ENCODE data around the gene PEAK1. TPM values are rescaled to one million over a fixed set of nuclear protein-coding genes. Genes with fewer than 3 reads are reported as not detected.

PEAK1 gene
- total RNA-seq, 1 experiment from 2014 or later: 18.4 TPM

GRCh38 chr15:77144026-77144425 lies 275.9 kb downstream of the PEAK1 start:
- H3K36me3 ChIP-seq (ENCODE audit: control insufficient read depth, insufficient read depth, low read length): no peaks in the 10 kb centered on the region
- intact Hi-C loops (cut with micrococcal nuclease; ENCODE audit: unreplicated experiment): no loop called here
- H3K4me1 Mint-ChIP-seq (ENCODE audit: low read depth, unreplicated experiment): peaks cover 20% of the 10 kb centered on the region
- no peak overlapping the region for H3K4me3 ChIP-seq (ENCODE audit: low read depth, low read length)
- peaks cover 32% of the 10 kb centered on the region for H3K9me3 Mint-ChIP-seq (ENCODE audit: unreplicated experiment)
- BruUV-seq (replicated peaks): no TSS peak
- TF ChIP-seq, protein P1, sequence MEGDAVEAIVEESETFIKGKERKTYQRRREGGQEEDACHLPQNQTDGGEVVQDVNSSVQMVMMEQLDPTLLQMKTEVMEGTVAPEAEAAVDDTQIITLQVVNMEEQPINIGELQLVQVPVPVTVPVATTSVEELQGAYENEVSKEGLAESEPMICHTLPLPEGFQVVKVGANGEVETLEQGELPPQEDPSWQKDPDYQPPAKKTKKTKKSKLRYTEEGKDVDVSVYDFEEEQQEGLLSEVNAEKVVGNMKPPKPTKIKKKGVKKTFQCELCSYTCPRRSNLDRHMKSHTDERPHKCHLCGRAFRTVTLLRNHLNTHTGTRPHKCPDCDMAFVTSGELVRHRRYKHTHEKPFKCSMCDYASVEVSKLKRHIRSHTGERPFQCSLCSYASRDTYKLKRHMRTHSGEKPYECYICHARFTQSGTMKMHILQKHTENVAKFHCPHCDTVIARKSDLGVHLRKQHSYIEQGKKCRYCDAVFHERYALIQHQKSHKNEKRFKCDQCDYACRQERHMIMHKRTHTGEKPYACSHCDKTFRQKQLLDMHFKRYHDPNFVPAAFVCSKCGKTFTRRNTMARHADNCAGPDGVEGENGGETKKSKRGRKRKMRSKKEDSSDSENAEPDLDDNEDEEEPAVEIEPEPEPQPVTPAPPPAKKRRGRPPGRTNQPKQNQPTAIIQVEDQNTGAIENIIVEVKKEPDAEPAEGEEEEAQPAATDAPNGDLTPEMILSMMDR (IDR thresholded peaks at IDR 0.05; ENCODE audit: insufficient read depth in 1 of 2, low read depth in 1 of 2, low read length in 1 of 2, severe bottlenecking in 1 of 2, unreplicated experiment in 1 of 2): no peak
- no peaks in the 10 kb centered on the region for H3K27me3 Mint-ChIP-seq (ENCODE audit: insufficient read depth, unreplicated experiment)
- H3K4me1 ChIP-seq: peaks cover 17% of the 10 kb centered on the region
- CTCF ChIA-PET: interaction anchor here (1.1 kb wide), 1 partner anchor 399 kb away, joined by 3 read pairs; no protein-coding TSS in a partner anchor
- POLR2A ChIA-PET: no interaction called here
- H3K36me3 Mint-ChIP-seq (ENCODE audit: insufficient read depth, unreplicated experiment): peaks cover 6% of the 10 kb centered on the region
- no peak overlapping the region for H3K4me3 Mint-ChIP-seq (ENCODE audit: unreplicated experiment)
- H3K27ac Mint-ChIP-seq (ENCODE audit: unreplicated experiment): peak overlapping the region; percentile 63
- H3K9me3 ChIP-seq: peaks cover 11% of the 10 kb centered on the region
- no peak for DNase-seq
- H3K27me3 ChIP-seq (replicated peaks; ENCODE audit: control insufficient read depth, insufficient read depth, low read length): no peaks in the 10 kb centered on the region

DNA sequence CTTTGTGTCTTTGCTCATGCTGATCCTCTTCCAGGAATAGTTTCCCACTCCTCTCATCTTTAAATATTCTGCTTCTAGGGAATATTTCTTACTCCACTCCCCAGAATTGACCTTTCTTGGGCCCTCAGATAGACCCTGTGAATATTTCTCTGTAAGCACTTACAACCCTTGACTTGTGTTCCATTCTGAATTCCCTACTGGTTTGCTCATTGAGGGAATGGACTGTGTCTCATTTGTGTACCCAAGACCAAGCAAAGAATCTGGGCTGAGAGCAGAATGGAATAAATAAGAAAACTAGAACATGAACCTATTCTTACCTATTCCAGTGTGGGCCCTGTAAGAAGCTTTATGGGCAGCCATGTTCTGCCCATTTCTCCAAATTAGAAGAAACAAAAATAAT lies 276.3 kb downstream of the PEAK1 start:
- H3K4me1 ChIP-seq: peaks cover 17% of the 10 kb centered on the region
- peak overlapping the region; percentile 5 for H3K27ac Mint-ChIP-seq (ENCODE audit: unreplicated experiment)
- TF ChIP-seq, protein P1 (IDR thresholded peaks at IDR 0.05; ENCODE audit: insufficient read depth in 1 of 2, low read depth in 1 of 2, low read length in 1 of 2, severe bottlenecking in 1 of 2, unreplicated experiment in 1 of 2): no peak

DNA sequence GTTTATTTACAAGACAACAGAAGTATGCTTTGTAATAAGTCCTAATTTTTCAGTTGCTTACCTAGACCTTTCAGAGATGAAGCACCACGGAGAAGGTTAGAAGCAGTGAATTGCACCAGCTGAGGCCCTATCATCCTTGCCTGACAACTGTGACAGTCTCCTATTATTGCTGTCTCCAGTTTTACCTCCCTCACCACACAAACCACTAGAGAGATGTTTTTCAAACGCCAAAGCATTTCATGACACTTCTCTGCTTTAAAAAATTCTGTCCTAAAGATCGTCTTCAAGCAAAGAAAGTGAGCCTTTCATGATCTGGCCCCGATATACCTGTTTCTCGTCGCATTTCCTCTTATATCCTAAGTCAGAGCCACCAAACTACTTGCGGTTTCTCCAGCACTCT lies 276.7 kb downstream of the PEAK1 start:
- Histone ChIP-seq H3K4me1 (peaks cover 17% of the 10 kb centered on the region), H3K36me3 (ENCODE audit: control insufficient read depth, insufficient read depth, low read length) (no peaks in the 10 kb centered on the region), H3K27me3 (replicated peaks; ENCODE audit: control insufficient read depth, insufficient read depth, low read length) (no peaks in the 10 kb centered on the region), H3K4me3 (ENCODE audit: low read depth, low read length) (no peak overlapping the region), H3K9me3 (peaks cover 14% of the 10 kb centered on the region)
- H3K4me1 Mint-ChIP-seq (ENCODE audit: low read depth, unreplicated experiment): peaks cover 20% of the 10 kb centered on the region
- peaks cover 32% of the 10 kb centered on the region for H3K9me3 Mint-ChIP-seq (ENCODE audit: unreplicated experiment)
- no TSS peak for BruUV-seq (replicated peaks)
- H3K4me3 Mint-ChIP-seq (ENCODE audit: unreplicated experiment): no peak overlapping the region
- peak overlapping the region; percentile 5 for H3K27ac Mint-ChIP-seq (ENCODE audit: unreplicated experiment)
- TF ChIP-seq, protein P1 (IDR thresholded peaks at IDR 0.05; ENCODE audit: insufficient read depth in 1 of 2, low read depth in 1 of 2, low read length in 1 of 2, severe bottlenecking in 1 of 2, unreplicated experiment in 1 of 2): no peak
- ChIA-PET POLR2A (no interaction called here), CTCF (no interaction called here)
- no peak for DNase-seq
- intact Hi-C loops (cut with micrococcal nuclease; ENCODE audit: unreplicated experiment): no loop called here
- H3K27me3 Mint-ChIP-seq (ENCODE audit: insufficient read depth, unreplicated experiment): no peaks in the 10 kb centered on the region
- peaks cover 6% of the 10 kb centered on the region for H3K36me3 Mint-ChIP-seq (ENCODE audit: insufficient read depth, unreplicated experiment)

More for the DNA sequence above, 276.3 kb downstream of the PEAK1 start:
- DNase-seq: no peak
- H3K36me3 Mint-ChIP-seq (ENCODE audit: insufficient read depth, unreplicated experiment): peaks cover 6% of the 10 kb centered on the region
- H3K4me3 ChIP-seq (ENCODE audit: low read depth, low read length): no peak overlapping the region
- H3K36me3 ChIP-seq (ENCODE audit: control insufficient read depth, insufficient read depth, low read length): no peaks in the 10 kb centered on the region
- no TSS peak for BruUV-seq (replicated peaks)
- H3K9me3 Mint-ChIP-seq (ENCODE audit: unreplicated experiment): peaks cover 32% of the 10 kb centered on the region
- ChIA-PET POLR2A (no interaction called here), CTCF (no interaction called here)
- no peaks in the 10 kb centered on the region for H3K27me3 Mint-ChIP-seq (ENCODE audit: insufficient read depth, unreplicated experiment)
- no peak overlapping the region for H3K4me3 Mint-ChIP-seq (ENCODE audit: unreplicated experiment)
- intact Hi-C loops (cut with micrococcal nuclease; ENCODE audit: unreplicated experiment): no loop called here
- peaks cover 14% of the 10 kb centered on the region for H3K9me3 ChIP-seq
- no peaks in the 10 kb centered on the region for H3K27me3 ChIP-seq (replicated peaks; ENCODE audit: control insufficient read depth, insufficient read depth, low read length)
- peaks cover 20% of the 10 kb centered on the region for H3K4me1 Mint-ChIP-seq (ENCODE audit: low read depth, unreplicated experiment)
